GM19463 (cell line): ENCODE data around the gene CDH6.

Experiments used
- ATAC-seq: cut with Tn5 transposase; IDR thresholded peaks from one replicate; pipeline ENCODE4 v1.9.1; 2021; ENCODE audit warnings: mild to moderate bottlenecking, moderate library complexity; ENCODE audit not compliant: unreplicated experiment

CDH6 gene

GRCh38 chr5:31193591-31194467 is at the start of gene CDH6:
Gene CDH6 (plus strand): TSS chr5:31193686. CDS start chr5:31267474, 73,788 bp downstream.
- no peak for ATAC-seq

- no peak for ATAC-seq
Measured at GRCh38 chr5:31144364-31144763, 49.1 kb upstream of the CDH6 start.

GRCh38 chr5:31148959-31149475 is 44.5 kb upstream of the CDH6 start:
- ATAC-seq = no peak

- no peak for ATAC-seq
Measured at GRCh38 chr5:31153521-31153920, 40.0 kb upstream of the CDH6 start.

- no peak for ATAC-seq
Measured at GRCh38 chr5:31156631-31157160, 36.8 kb upstream of the CDH6 start.

GRCh38 chr5:31157720-31158119 is 35.8 kb upstream of the CDH6 start:
- no peak for ATAC-seq

- no peak for ATAC-seq
Measured at GRCh38 chr5:31158686-31159085, 34.8 kb upstream of the CDH6 start.

- no peak for ATAC-seq
Measured at GRCh38 chr5:31161781-31162181, 31.7 kb upstream of the CDH6 start.

- no peak for ATAC-seq
Measured at GRCh38 chr5:31165729-31166128, 27.8 kb upstream of the CDH6 start.

GRCh38 chr5:31169379-31169778 is 24.1 kb upstream of the CDH6 start:
- no peak for ATAC-seq

- no peak for ATAC-seq
Measured at GRCh38 chr5:31172881-31173280, 20.6 kb upstream of the CDH6 start.

GRCh38 chr5:31173614-31174013 is 19.9 kb upstream of the CDH6 start:
- ATAC-seq = no peak

GRCh38 chr5:31181376-31181987 is 12.0 kb upstream of the CDH6 start:
- no peak for ATAC-seq

- ATAC-seq = no peak
Measured at GRCh38 chr5:31182136-31182535, 11.3 kb upstream of the CDH6 start.

GRCh38 chr5:31185951-31186350 is 7.5 kb upstream of the CDH6 start:
- ATAC-seq = no peak

- ATAC-seq = no peak
Measured at GRCh38 chr5:31186672-31187267, 6.7 kb upstream of the CDH6 start.

- ATAC-seq = no peak
Measured at GRCh38 chr5:31187591-31187990, 5.9 kb upstream of the CDH6 start.

- ATAC-seq = no peak
Measured at GRCh38 chr5:31192442-31192841, 1.0 kb upstream of the CDH6 start.

- ATAC-seq = no peak
Measured at GRCh38 chr5:31193116-31193515, 370 bp upstream of the CDH6 start.

GRCh38 chr5:31194468-31194813 is 955 bp downstream of the CDH6 start:
- no peak for ATAC-seq

- ATAC-seq = no peak
Measured at GRCh38 chr5:31194892-31195555, 1.5 kb downstream of the CDH6 start.
